Stimulated activated CD4-positive, alpha-beta T cell treated with anti-CD3 and anti-CD28 coated beads, Interleukin-1b, Interleukin-23, amount 100 ng/mL, for 1 hour (primary cell): ENCODE data around the gene INSYN2B.

ENCODE experiments used
- DNase-seq, 2 donors: peaks; one replicate each; pipeline ENCODE4 v3.0.0-alpha.2; 2020; ENCODE audit warnings: low read depth in 2 of 2

Gene INSYN2B

GRCh38 chr5:169933127-169933526 lies 47.2 kb downstream of the INSYN2B start:
- DNase-seq: no peak

- DNase-seq: no peak
These were observed 56.3 kb downstream of the INSYN2B start for GRCh38 chr5:169923988-169924387.

- no peak for DNase-seq
These were observed 57.8 kb downstream of the INSYN2B start for GRCh38 chr5:169922474-169922873.

GRCh38 chr5:169921949-169922348 lies 58.3 kb downstream of the INSYN2B start:
- DNase-seq: no peak

GRCh38 chr5:169921384-169921783 lies 58.9 kb downstream of the INSYN2B start:
- no peak for DNase-seq

- no peak for DNase-seq
These were observed 59.8 kb downstream of the INSYN2B start for GRCh38 chr5:169920474-169920873.

GRCh38 chr5:169918228-169918627 lies 62.1 kb downstream of the INSYN2B start:
- no peak for DNase-seq

GRCh38 chr5:169917500-169917899 lies 62.8 kb downstream of the INSYN2B start:
- no peak for DNase-seq

GRCh38 chr5:169914766-169915165 lies 65.5 kb downstream of the INSYN2B start:
- DNase-seq: no peak

- no peak for DNase-seq
These were observed 66.8 kb downstream of the INSYN2B start for GRCh38 chr5:169913479-169913878.

- no peak for DNase-seq
These were observed 68.7 kb downstream of the INSYN2B start for GRCh38 chr5:169911448-169912212.

- DNase-seq: no peak
These were observed 69.9 kb downstream of the INSYN2B start for GRCh38 chr5:169910393-169910792.

GRCh38 chr5:169909945-169910344 lies 70.3 kb downstream of the INSYN2B start:
- DNase-seq: no peak

GRCh38 chr5:169908864-169909263 lies 71.4 kb downstream of the INSYN2B start:
- no peak for DNase-seq

GRCh38 chr5:169906745-169907649 lies 73.3 kb downstream of the INSYN2B start:
- DNase-seq: no peak

- no peak for DNase-seq
These were observed 75.3 kb downstream of the INSYN2B start for GRCh38 chr5:169905017-169905416.

- no peak for DNase-seq
These were observed 75.8 kb downstream of the INSYN2B start for GRCh38 chr5:169904508-169904907.

- DNase-seq: no peak
These were observed 76.2 kb downstream of the INSYN2B start for GRCh38 chr5:169904059-169904458.

- no peak for DNase-seq
These were observed 78.4 kb downstream of the INSYN2B start for GRCh38 chr5:169901896-169902295.

- no peak for DNase-seq
These were observed 82.8 kb downstream of the INSYN2B start for GRCh38 chr5:169897481-169897880.

GRCh38 chr5:169895926-169896325 lies 84.4 kb downstream of the INSYN2B start:
- no peak for DNase-seq

GRCh38 chr5:169893571-169893970 lies 86.7 kb downstream of the INSYN2B start:
- DNase-seq: no peak

- no peak for DNase-seq
These were observed 87.3 kb downstream of the INSYN2B start for GRCh38 chr5:169893010-169893409.
